GM19193 (cell line): Measurements from ENCODE around the gene KIF3C.

ENCODE experiments used
- POLR2A ChIP-seq: IDR thresholded peaks from 4 replicates; pipeline ENCODE4 v1.6.1; 2011; ENCODE audit not compliant: insufficient read depth, insufficient read length; ENCODE audit errors: extremely low read depth

Gene KIF3C

DNA sequence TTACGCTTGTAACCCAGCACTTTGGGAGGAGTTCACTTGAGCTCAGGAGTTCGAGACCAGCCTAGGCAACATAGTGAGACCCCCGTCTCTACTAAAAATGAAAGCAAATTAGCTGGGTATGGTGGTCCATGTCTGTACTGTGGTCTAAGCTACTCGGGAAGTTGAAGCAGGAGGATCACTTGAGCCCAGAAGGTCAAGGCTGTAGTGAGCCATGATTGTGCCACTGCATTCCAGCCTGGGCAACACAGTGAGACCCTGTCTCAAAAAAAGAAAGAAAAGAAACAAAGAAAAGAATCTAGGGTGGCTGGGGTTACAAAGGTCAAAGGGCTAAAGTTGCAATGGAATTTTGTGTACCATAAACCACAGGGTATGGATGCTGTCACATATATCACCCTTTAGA lies 41.3 kb downstream of the KIF3C start:
- TF ChIP-seq POLR2A: no peak

DNA sequence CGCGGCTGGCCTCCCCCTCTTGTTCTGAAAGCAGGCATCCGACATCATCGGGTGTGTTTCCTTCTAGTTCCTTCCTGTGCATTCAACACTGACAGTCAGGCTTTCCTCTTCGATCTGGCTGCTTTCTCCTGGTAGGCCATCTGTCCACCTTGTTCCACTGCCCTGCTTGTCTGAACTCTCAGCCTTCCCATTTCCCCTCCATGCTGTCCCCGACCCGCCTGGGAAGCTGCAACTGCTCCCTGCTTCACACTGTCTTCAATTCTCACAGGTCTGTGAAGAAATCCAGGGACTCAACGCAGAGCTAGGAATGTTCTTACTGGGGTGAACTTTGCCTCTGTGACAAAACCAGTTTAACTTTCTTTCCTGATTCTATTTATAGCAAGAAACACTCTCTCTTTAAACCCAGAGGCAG lies 43.0 kb downstream of the KIF3C start:
- TF ChIP-seq POLR2A: no peak

DNA sequence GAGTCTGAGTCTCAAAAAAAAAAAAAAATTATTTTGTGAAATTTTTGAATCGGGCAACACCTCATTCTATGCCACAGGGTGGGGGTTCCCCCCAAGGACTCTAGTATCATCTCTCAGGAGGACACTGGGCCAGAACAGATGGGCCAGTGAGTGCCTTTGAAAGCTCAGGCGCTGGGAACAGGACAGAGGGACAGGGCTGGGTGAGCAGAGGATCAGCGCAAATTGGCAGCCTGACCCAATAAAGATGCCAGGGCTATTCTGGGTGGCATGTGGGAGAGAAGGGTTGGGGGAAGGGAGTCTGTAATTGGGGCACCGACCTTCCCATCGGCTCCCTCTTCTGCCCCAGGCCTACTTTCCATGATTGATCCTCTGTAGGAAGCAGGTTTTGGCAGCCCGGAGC lies 44.0 kb downstream of the KIF3C start:
- no peak for TF ChIP-seq POLR2A

DNA sequence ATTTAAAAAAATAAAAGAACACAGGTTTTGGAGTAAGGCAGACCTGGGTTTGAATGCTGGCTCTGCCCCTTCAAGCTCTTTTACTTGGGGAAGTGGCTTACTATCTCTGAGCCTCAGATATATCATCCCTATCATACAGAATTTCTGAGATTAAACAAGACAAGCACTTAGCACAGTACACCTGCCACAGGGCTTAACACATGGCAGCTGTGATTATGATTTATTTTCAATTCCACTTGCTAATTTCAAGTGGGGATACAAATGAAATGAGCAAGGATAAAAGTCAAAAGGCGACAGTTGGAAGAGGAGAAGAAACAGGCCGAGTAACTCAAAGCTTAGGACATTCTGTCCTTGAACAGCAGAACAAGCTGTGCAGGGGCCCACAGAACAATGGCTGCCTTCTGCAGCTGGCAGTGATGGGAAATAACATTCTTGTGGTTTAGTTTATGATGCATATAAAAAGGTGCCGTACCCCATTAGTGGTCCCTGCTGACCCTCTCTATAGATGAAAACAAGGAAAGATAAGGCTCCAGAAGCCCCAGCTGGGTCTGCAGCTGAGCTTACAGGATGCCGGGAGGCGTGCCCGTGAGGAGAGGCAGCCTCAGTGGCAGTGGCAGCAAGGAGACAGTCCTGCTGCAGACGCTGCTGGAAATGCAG lies 45.3 kb downstream of the KIF3C start:
- TF ChIP-seq POLR2A: no peak

DNA sequence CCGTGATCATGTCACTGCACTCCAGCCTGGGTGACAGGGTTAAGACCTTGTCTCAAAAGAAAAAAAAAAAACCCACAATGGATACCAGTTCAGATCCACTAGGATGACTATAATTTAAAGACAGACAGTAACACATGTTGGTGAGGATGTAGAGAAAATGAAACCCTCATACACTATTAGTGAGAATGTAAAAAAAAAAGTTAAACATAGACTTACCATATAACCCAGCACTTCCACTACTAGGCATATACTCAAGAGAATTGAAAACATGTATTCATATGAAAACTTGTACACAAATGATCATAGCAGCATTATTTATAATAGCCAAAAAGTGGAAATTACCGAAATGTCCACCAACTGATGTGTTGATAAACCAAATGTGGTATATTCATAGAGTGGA lies 48.7 kb downstream of the KIF3C start:
- no peak for TF ChIP-seq POLR2A

DNA sequence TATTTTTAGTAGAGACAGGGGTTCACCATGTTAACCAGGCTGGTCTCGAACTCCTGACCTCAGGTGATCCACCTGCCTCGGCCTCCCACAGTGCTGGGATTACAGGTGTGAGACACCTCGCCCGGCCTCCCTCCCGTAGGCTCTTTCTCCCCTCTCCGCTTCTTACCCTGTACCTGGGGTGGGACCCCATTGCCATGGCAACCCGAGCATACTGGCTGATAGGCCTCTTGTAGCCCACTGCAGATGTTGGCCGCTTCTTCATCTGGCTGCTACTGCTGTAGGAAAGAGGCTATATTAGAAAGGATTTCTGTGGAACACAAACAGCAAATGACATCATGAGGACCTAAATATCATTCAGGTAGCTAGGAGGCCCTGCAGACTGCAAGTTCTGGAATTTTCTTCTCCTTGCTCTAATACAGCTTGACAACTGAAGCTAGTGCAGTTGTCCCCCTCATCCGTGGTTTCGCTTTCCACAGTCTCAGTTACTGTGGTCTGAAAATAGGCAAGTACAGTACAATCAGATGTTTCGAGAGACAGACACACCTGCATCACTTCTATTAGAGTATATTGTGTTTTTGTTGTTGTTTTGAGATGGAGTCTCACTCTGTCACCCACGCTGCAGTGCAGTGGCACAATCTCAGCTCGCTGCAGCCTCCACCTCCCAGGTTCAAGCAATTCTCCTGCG lies 52.4 kb downstream of the KIF3C start:
- TF ChIP-seq POLR2A: no peak

DNA sequence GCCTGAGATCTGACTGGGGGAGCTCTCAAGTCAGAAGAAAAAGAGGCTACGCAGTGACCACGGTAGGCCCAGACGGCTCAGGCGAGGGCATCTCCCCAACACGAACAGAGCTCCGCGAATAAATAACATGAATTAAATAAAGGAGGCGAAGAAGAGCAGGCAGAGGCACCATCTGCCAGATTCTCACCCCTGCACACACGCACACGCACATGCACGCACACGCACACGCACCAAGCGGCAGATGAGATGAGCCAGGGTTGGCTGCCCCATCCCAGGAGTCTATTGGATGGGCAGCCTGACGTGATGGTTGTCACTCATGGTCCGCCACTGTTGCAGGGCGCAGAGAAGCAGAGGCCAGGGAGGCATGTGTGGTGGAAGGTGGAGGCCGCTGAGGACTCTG lies 53.6 kb downstream of the KIF3C start:
- no peak for TF ChIP-seq POLR2A

DNA sequence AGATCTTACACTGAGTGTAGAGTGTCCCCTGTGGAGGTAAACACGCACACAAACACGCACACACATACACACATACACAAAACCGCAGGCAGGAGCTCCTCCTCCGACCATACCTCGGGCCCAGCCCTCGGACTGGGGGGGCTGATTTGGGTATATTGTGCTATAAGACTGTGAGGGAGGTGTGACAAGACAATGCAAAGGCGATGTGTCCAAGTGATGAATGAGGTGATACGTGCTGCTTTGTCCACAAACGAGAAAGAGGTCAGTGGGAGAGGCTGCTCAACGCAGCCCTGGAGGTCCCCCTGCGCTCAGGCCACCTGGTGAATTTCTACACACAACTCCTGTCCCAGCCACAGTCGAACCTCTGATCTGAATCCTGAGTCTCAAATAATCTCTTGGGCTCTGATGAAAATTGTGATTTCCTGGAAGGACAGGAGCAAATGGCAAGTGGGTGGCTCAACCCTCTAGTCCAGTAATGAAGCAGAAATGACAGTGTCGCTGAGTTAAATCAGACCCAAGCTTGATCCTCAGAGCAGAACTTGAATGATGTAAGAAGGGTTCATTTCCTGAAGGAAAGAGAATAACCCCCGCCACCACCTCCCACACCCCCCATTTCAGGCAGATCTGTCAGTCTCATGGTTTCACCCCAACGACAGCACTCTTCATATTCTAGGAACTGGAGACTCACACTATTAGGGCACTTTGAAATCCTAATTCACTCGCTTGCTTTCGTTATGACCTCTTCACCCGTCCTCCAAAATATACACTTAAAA lies 55.1 kb downstream of the KIF3C start:
- TF ChIP-seq POLR2A: no peak

DNA sequence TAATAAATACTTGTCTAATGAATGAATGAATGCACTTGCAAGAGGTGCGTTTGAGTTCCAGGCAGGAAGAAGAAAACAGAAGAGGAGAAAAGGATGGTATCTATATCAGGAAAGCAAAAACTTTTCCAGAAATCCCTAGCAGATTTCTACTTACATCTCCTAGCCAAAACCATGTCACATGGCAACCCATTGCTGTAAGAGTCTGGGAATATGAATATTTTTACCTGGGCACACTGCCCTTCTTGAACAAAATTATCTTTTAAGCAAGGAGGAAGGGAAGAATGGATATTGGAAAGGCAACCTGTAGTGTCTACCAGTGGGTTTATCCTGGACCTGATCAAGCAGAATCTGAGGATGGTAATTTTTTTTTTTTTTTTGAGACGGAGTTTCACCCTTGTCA lies 59.8 kb downstream of the KIF3C start:
- no peak for TF ChIP-seq POLR2A

DNA sequence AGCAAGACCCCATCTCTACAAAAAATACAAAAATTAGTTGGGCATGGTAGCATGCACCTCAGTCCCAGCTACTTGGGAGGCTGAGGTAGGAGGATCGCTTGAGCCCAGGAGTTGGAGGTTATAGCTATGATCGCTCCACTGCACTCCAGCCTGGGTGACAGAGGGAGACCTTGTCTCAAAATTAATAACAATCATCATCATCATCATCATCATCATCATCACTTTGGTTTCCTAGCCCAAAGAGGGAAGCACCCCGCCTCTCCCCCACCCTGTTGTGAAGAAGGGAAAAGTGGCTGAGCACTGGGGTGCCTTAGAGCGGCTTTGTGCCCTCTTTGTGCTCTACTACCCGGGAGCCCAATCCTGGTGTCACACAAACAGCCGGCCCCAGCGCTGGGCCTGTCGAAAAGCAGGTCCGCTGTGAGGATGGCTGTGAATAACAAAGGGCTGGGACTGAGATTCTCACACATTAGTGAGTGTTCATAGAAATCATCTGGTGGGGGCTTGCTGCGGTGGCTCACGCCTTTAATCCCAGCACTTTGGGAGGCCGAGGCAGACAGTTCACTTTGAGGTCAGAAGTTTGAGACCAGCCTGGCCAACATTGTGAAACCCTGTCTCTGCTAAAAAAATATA lies 61.4 kb downstream of the KIF3C start:
- TF ChIP-seq POLR2A: no peak

DNA sequence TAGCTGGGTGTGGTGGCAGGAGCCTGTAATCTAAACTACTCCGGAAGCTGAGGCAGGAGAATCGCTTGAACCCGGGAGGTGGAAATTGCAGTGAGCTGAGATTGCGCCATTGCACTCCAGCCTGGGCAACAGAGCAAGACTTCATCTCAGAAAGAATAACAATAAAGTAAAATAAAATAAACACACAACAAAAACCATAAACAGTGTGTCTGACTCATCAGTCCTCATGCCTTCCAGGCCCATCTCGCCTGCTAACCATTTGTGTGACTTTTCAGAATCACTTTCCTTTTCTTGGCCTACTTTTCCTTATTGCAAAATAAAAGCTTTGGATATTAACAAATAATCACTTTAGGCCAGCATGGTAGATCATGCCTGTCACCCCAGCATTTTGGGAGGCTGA lies 62.0 kb downstream of the KIF3C start:
- no peak for TF ChIP-seq POLR2A

DNA sequence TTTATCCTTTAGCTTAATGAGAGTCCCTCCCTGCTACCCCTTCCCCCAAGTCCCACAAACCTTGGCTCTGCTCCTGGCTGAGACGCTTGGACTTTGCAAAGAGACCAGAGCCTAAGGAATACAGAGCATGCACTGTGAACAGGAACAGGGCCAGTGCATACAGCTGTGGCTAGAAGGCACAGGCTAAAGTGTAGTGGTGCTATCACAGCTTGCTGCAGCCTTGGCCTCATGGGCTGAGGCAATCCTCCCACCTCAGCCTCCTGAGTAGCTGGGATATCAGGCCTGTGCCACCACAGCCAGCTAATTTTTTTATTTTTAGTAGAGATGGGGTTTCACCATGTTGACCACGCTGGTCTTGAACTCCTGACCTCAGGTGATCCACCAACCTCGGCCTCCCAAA lies 64.5 kb downstream of the KIF3C start:
- no peak for TF ChIP-seq POLR2A

DNA sequence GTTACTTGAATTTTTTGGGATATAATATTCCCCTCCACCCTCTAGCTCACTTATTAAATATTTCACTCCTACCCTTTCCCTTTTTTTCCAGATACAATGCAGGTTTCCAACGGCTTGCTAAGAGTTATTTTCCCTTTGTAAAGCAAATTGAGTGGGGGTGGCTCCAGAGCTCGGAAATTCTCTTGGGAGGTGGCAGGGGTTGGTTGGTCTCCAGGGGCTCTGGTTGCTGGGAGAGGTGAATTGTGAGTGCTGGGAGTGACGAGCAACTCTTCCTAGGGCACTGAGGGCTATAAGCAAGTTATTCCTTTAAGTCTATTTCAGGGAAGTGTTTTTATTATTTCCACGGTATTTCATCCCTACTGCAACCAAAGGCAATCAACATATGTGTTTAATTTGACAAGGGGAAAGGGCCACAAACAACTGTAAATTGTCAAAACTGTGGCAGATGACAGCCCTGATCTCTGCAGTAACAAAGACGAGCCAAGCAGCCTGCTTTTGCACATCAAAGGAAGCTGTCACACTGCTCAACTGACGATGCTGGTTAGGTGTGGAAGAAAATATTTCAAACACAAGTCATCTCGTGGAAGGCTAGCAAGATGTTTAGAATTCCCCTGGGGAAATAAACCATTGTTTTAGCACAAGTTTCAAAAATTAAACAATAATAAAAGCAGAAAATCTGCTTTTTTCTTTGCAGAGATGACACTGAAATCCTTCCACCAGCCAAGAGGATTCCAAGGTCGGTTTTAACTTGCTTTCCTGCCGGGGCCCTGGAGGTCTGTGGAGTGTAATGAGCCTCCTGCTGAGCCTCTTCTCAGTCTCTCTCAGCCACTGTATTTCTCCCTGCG lies 69.2 kb downstream of the KIF3C start:
- TF ChIP-seq POLR2A: no peak

DNA sequence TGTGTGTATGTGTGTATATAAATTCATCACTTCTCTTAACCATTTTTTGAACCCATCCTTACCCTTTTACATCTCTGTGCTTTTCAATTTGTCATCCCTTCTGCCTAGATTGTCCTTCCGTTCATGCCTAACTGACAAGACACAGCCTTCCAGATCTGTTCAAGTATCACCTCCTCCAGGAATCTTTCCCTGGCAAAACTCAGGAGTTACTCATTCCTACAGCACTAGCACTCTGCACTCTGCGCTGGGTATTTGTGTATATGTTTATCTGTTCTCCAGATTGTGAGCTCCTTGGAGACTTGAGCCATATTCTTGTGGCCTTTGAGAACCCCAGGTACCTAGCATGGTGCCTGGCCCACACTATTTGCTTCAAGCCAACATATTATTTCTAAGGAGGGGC lies 77.2 kb downstream of the KIF3C start:
- TF ChIP-seq POLR2A: no peak

DNA sequence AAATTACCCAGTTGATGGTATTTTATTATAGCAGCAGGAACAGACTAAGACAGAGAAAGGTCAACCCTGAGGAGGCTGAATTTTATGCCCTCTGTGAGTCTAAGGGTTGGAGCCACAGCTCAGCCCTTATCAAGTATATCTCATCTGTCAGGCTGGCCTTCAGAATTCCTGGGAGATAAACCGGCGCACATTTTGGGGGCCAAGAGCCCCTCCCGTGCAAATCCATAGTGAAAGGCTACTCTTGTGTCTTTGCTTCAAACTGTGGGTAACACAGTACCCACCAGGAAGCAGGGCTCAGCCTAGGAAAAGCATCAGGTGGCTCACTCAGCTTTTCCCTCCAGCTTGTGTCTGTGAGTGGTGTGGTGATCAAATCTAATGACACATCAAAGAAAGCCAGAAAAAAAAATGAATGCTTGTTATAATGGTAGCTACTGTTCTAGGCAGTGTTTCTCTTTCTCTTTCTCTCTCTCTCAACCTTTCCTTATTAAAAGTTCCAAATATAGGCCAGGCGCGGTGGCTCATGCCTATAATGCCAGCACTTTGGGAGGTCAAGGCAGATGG lies 79.0 kb downstream of the KIF3C start:
- TF ChIP-seq POLR2A: no peak

DNA sequence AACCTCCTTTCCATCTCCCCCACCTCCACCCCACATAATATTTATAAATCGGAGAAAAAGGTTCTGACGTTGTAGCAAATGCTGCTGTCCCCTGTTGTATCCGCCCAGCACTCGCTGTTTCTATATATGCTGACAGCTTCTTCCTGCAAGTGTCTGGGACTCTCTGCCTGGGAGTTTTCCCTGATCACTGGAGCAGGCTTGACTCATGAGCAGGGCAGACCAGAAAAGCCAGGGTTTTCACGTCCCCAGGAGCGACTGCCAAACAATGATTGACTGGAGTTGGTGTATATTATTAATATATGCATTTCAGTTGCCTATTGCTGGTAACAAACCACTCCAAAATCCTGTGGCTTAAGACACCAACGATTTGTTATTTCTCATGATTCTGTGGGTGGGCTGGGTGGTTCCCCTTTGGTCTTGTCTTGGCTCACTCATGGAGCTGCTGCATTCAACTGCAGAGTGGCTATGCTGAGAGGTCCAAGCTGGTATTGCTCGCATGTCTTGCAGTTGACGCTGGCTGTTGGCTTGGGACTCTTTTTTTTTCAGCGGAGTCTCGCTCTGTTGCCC lies 82.8 kb downstream of the KIF3C start:
- no peak for TF ChIP-seq POLR2A
